Measurements from ENCODE around the gene PTPRB. TPM values are rescaled to one million over a fixed set of nuclear protein-coding genes. Genes with fewer than 3 reads are reported as not detected.

PTPRB gene
- total and polyA plus RNA-seq, 2 donors (not counting 3 experiments of a cell fraction or from before 2014, with no cell fraction given): 64.1 to 151 TPM

DNA sequence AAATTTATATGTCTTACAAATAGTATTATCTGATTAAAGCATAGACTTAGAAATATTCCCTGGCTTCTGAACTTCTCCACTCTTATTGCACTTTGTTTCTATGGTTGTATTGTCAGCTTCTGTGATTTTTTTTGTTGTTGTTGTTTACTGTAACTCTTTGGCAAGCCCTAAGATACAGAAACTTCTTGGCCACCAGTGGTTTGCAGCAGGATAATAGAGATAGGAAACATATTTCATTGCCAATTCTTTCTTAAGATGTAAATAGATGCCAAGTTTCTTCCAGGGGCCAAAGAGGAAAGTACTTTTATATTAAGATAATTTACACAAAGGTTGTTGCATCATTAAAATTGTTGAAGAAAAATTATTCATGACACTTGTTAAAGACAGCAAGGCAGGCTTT lies 123.8 kb downstream of the PTPRB start:
- FAIRE-seq: no peak
- H3K4me3 ChIP-seq (replicated peaks in 1 of 3; ENCODE audit: insufficient read depth in 1 of 3, low read depth in 1 of 3, low read length in 3 of 3): no peak overlapping the region
- H3K9ac ChIP-seq (replicated peaks; ENCODE audit: extremely low read depth, insufficient read depth, low read length): no peak overlapping the region
- H3K9me1 ChIP-seq (replicated peaks; ENCODE audit: control insufficient read depth, extremely low read depth, insufficient read depth, low read length): no peaks in the 10 kb centered on the region
- no peaks in the 10 kb centered on the region for H3K36me3 ChIP-seq (ENCODE audit: control insufficient read depth in 2 of 2, extremely low read depth in 1 of 2, insufficient read depth in 2 of 2, low read length in 2 of 2)
- no peaks in the 10 kb centered on the region for H4K20me1 ChIP-seq (replicated peaks; ENCODE audit: control insufficient read depth, extremely low read depth, insufficient read depth, low read length)
- no peaks in the 10 kb centered on the region for H3K27me3 ChIP-seq (ENCODE audit: control insufficient read depth in 2 of 2, insufficient read depth in 2 of 2, low read length in 2 of 2)
- no peak overlapping the region for H2AFZ ChIP-seq (ENCODE audit: low read depth, low read length)
- no peak overlapping the region for H3K4me2 ChIP-seq (ENCODE audit: insufficient read depth, low read length)
- CTCF ChIA-PET: interaction anchor here (1.3 kb wide), 1 partner anchor 634 kb away, joined by 3 read pairs; no protein-coding TSS in a partner anchor
- no peaks in the 10 kb centered on the region for H3K79me2 ChIP-seq (ENCODE audit: control insufficient read depth, insufficient read depth, low read length)
- H3K9me3 ChIP-seq (replicated peaks; ENCODE audit: control insufficient read depth, insufficient read depth, low read length): no peaks in the 10 kb centered on the region
- no TSS peak for BruUV-seq (replicated peaks)
- no peak overlapping the region for H3K27ac ChIP-seq (ENCODE audit: insufficient read depth, low read depth, low read length)
- DNase-seq (ENCODE audit: low read depth, low spot score): no peak
- POLR2A ChIA-PET: no interaction called here
- H3K4me1 ChIP-seq (ENCODE audit: control insufficient read depth, extremely low read depth, insufficient read depth, low read length): peaks cover 2% of the 10 kb centered on the region
- dilution Hi-C loops (cut with MboI; ENCODE audit: extremely low pct_ligation_motif_present, low sequenced_read_pairs) (no loop called here), intact Hi-C loops (cut with micrococcal nuclease) (loop anchor here (5.0 to 10.0 kb wide), 3 partner anchors 146 to 639 kb away; partner anchors contain the start of gene KCNMB4)
- TF ChIP-seq FOS (IDR thresholded peaks at IDR 0.05; ENCODE audit: borderline replicate concordance, insufficient read depth, low read length): no peak
- TF ChIP-seq JUN (IDR thresholded peaks at IDR 0.05; ENCODE audit: borderline replicate concordance, insufficient read depth, insufficient read length, low read depth): no peak
- TF ChIP-seq, protein P1, sequence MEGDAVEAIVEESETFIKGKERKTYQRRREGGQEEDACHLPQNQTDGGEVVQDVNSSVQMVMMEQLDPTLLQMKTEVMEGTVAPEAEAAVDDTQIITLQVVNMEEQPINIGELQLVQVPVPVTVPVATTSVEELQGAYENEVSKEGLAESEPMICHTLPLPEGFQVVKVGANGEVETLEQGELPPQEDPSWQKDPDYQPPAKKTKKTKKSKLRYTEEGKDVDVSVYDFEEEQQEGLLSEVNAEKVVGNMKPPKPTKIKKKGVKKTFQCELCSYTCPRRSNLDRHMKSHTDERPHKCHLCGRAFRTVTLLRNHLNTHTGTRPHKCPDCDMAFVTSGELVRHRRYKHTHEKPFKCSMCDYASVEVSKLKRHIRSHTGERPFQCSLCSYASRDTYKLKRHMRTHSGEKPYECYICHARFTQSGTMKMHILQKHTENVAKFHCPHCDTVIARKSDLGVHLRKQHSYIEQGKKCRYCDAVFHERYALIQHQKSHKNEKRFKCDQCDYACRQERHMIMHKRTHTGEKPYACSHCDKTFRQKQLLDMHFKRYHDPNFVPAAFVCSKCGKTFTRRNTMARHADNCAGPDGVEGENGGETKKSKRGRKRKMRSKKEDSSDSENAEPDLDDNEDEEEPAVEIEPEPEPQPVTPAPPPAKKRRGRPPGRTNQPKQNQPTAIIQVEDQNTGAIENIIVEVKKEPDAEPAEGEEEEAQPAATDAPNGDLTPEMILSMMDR (IDR thresholded peaks at IDR 0.05; ENCODE audit: extremely low read depth in 1 of 2, insufficient read depth in 1 of 2, low read depth in 1 of 2, low read length in 2 of 2): no peak
- TF ChIP-seq MYC (IDR thresholded peaks at IDR 0.05; ENCODE audit: low read depth, low read length): no peak

DNA sequence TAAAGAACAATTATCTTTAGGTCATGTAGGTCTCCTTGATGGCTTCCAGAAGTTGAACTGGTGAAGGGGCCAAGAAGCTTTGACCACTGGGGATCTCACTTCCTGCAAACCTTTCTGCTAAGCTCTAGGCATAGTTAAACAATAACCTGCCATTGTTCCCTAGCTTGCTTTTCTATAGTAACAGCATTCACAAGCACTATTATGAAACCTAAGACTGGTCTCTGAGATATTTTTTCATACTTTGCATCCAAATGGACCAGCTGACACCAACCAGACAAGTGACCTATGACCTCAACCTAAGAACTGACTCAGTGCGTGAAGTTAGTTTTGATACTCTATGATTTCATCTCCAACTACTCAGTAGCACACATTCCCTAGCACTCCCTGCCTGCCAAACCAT lies 129.1 kb downstream of the PTPRB start:
- CTCF ChIA-PET: interaction anchor here (1.1 to 2.2 kb wide), 3 partner anchors 11 to 608 kb away, joined by 4 to 5 read pairs (median 4); no protein-coding TSS in a partner anchor
- DNase-seq (ENCODE audit: low read depth, low spot score) (peak; percentile 51), FAIRE-seq (peak; percentile 65)
- no peak overlapping the region for H2AFZ ChIP-seq (ENCODE audit: low read depth, low read length)
- H3K4me3 ChIP-seq (replicated peaks in 1 of 3; ENCODE audit: insufficient read depth in 1 of 3, low read depth in 1 of 3, low read length in 3 of 3): no peak overlapping the region
- H3K4me1 ChIP-seq (ENCODE audit: control insufficient read depth, extremely low read depth, insufficient read depth, low read length): peaks cover 20% of the 10 kb centered on the region
- no peaks in the 10 kb centered on the region for H3K79me2 ChIP-seq (ENCODE audit: control insufficient read depth, insufficient read depth, low read length)
- TF ChIP-seq, protein P1 (IDR thresholded peaks at IDR 0.05; ENCODE audit: extremely low read depth in 1 of 2, insufficient read depth in 1 of 2, low read depth in 1 of 2, low read length in 2 of 2): no peak
- TF ChIP-seq, protein P2, sequence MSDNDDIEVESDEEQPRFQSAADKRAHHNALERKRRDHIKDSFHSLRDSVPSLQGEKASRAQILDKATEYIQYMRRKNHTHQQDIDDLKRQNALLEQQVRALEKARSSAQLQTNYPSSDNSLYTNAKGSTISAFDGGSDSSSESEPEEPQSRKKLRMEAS (IDR thresholded peaks at IDR 0.05; ENCODE audit: insufficient read depth, insufficient read length): no peak
- no peak for TF ChIP-seq FOS (IDR thresholded peaks at IDR 0.05; ENCODE audit: borderline replicate concordance, insufficient read depth, low read length)
- TF ChIP-seq MYC (IDR thresholded peaks at IDR 0.05; ENCODE audit: low read depth, low read length): no peak
- TF ChIP-seq POLR2A (IDR thresholded peaks at IDR 0.05; ENCODE audit: low read depth, low read length): no peak
- TF ChIP-seq JUN (IDR thresholded peaks at IDR 0.05; ENCODE audit: borderline replicate concordance, insufficient read depth, insufficient read length, low read depth): no peak
- TF ChIP-seq EZH2 (IDR thresholded peaks at IDR 0.05; ENCODE audit: borderline replicate concordance, low read depth, low read length, severe bottlenecking): no peak
- no peak for TF ChIP-seq GATA2 (IDR thresholded peaks at IDR 0.05; ENCODE audit: insufficient read depth, insufficient read length, low read depth, low read length)
- TF ChIP-seq POLR2AphosphoS5 (IDR thresholded peaks at IDR 0.05; ENCODE audit: insufficient read depth, low read depth, low read length): no peak
- no peak overlapping the region for H3K4me2 ChIP-seq (ENCODE audit: insufficient read depth, low read length)
- H3K9ac ChIP-seq (replicated peaks; ENCODE audit: extremely low read depth, insufficient read depth, low read length): peak overlapping the region; percentile 61
- peak overlapping the region; percentile 83 for H3K27ac ChIP-seq (ENCODE audit: insufficient read depth, low read depth, low read length)
- POLR2A ChIA-PET: no interaction called here
- no TSS peak for BruUV-seq (replicated peaks)
- no peaks in the 10 kb centered on the region for H3K9me1 ChIP-seq (replicated peaks; ENCODE audit: control insufficient read depth, extremely low read depth, insufficient read depth, low read length)
- no peaks in the 10 kb centered on the region for H3K27me3 ChIP-seq (ENCODE audit: control insufficient read depth in 2 of 2, insufficient read depth in 2 of 2, low read length in 2 of 2)
- intact Hi-C loops (cut with micrococcal nuclease): loop anchor here (5.0 kb wide), 2 partner anchors 61 to 266 kb away; partner anchors contain the start of gene CNOT2
- H4K20me1 ChIP-seq (replicated peaks; ENCODE audit: control insufficient read depth, extremely low read depth, insufficient read depth, low read length): no peaks in the 10 kb centered on the region
- dilution Hi-C loops (cut with MboI; ENCODE audit: extremely low pct_ligation_motif_present, low sequenced_read_pairs): no loop called here
- H3K9me3 ChIP-seq (replicated peaks; ENCODE audit: control insufficient read depth, insufficient read depth, low read length): no peaks in the 10 kb centered on the region
- no peaks in the 10 kb centered on the region for H3K36me3 ChIP-seq (ENCODE audit: control insufficient read depth in 2 of 2, extremely low read depth in 1 of 2, insufficient read depth in 2 of 2, low read length in 2 of 2)
